GM04503 (cell line): ENCODE results near the gene SAA2.
"Not testable (repeated sequence)": the region's sequence is repeated elsewhere in the genome, so short reads cannot be mapped to it uniquely, and the experiment has no call there.

Experiments used
- DNase-seq: peaks from one replicate; pipeline ENCODE4 v3.0.0-alpha.2; 2012; ENCODE audit warnings: low read depth

SAA2 gene

GRCh38 chr11:18247191-18247581 lies 1.3 kb downstream of the SAA2 start:
- not testable (repeated sequence) for DNase-seq

DNA sequence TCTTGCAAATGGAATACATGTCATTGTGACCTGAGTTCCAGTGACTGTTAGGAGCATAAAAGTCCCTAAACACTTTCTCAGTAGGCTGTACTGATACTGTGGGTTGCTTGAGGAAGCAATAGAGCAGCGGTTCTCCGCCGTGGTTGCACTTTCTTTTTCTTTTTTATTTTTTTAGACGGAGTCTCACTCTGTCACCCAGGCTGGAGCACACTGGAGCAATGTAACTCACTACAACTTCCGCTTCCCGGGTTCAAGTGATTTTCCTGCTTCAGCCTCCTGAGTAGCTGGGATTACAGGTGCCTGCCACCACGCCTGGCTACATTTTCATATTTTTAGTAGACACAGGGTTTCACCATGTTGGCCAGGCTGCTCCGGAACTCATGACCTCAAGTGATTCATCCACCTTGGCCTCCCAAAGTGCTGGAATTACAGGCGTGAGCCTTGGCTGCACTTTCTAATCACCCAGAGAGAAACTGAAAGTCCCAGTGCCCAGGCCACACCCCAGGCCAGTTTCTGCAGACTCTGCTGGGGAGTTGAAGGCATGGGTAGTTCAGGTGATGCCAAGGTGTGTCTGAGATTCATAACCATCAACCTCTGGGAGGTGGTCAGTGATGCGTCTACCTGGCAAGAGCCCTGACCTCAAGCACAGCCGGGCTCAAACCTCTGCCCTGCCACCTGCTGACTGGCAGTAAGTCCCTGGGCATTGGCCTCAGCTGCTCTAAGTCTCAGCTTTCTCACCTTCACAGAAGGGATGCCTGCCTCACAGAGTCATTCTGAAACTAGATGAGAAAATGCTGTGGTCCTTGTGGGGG lies 1.9 kb downstream of the SAA2 start:
- not testable (repeated sequence) for DNase-seq

DNA sequence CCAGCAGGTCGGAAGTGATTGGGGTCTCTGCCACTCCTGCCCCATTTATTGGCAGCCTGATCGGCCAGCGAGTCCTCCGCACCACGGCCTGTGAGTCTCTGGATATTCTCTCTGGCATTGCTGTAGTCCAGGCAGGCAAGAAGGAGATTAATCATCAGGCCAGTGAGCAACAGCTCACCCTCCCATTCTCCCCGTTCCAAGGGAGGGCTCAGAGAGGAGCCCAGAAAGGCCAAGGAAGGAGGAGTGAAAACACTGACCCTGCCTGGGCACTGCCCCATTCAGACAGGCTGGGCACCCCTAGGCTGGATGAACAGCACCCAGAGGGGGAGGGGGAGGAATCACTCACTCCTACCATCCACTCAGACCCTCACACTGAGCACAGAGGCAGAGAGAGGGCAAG lies 3.1 kb downstream of the SAA2 start:
- no peak for DNase-seq

DNA sequence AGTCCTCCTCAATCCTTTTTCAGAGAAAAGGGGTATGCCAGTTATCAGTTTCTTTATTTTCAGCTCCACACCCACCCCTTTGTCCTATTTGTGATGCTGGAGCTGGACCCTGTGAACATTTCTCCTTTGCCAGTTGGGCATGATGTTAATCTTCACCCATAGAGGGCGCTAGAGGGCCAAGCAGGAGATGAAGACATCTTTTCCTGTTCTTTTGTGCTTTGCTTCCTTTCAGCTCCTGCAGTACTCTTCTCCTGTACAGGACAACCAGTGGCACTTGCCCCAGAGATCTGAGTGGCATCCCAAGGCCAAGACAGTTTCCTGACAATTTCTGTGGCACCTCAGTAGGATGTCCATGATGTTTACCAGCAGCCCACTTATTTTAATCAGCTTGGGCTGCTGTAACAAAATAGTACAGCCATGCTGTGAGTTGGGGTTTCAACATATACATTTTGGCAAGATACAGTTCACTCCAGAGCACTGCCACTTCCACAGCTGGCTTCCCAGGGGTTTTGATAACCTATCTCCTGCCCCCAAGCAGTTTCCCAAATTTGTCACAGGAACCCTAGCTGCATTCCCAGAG lies 4.6 kb downstream of the SAA2 start:
- peak; percentile 11 for DNase-seq

- DNase-seq = no peak
Observed at GRCh38 chr11:18239655-18240054, 8.8 kb downstream of the SAA2 start.

GRCh38 chr11:18236664-18237356 lies 11.7 kb downstream of the SAA2 start, which contains the start of gene SAA4:
SAA4 (minus strand) TSS chr11:18236802; CDS start chr11:18235926, 876 bp downstream.
- DNase-seq = no peak

GRCh38 chr11:18235394-18236334 lies 12.8 kb downstream of the SAA2 start:
- no peak for DNase-seq

DNA sequence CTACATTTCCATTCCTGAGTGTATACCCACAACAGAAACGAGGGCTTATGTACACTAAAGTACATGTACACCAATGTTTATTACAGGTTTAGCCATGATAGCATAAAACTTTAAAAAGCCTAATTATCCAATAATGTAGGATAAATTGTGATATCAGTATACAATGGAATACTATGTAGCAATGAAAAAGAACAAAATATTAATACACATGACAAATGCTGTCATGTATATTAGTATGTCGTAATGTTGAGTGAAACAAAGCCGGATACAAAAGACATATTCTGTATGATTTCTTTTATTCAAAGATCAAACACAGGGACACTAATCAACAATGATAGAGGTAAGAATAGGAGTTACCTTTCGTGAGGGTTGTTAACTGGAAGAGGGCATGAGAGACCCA lies 14.6 kb downstream of the SAA2 start:
- no peak for DNase-seq

- no peak for DNase-seq
Observed at GRCh38 chr11:18230859-18231258, 17.6 kb downstream of the SAA2 start.

DNA sequence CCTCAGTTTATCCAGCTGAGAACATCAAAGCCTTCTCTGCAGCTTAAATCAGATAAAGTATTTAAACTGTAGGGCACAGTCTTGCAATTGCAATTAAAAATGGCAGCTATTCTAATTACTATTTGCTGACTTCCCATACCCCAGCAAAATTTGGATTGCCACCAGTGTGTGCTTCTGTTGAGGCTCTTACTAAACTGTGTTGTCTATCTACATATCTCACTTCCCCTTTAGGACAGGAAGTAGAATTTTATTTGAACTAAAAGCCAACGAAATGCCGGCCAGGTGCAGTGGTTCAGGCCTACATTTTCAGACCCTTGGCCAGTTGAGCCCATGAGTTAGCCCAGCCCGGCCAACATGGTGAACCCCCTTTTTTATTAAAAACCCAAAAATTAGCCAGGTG lies 19.0 kb downstream of the SAA2 start:
- no peak for DNase-seq

DNA sequence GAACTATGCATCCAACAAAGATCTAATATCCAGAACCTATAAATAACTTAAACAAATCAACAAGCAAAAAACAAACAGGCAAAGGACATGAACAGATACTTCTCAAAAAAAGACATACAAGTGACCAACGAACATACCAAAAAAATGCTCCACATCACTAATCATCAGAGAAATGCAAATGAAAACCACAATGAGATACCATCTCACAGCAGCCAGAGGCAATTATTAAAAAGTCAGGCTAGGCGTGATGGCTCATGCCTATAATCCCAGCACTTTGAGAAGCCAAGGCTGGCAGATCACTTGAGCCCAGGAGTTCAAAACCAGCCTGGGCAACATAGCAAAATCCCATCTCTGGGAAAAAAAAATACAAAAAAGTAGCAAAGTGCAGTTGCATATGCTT lies 22.6 kb downstream of the SAA2 start:
- DNase-seq = no peak

- DNase-seq = no peak
Observed at GRCh38 chr11:18223591-18224387, 24.7 kb downstream of the SAA2 start.

DNA sequence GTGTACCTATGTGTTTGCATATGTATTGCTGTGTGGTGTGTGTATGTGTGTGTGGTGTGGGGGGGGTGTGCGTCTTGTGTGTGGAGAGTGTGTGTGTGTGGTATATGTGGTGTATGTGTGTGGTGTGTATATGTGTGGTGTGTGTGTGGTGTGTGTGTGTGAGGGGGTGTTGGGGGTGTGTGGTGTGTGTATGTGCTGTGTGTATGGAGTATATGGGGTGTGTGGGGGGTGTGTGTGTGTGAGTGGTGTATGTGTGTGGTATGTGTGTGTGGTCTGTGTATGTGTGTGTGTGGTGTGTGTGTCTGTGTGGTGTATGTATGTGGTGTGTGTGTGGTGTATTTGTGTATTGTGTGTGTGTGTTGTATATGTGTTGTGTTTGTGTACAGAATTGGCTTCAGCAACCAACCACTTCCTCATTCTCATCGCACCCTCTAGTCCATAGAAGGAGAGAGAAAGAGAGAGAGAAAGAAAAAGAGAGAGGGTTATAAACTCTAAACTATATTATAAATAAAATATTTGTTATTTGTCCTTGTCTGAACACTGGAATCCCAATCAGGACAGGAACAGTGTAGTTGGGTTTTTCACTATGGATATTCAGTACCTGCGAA lies 25.6 kb downstream of the SAA2 start:
- no peak for DNase-seq

DNA sequence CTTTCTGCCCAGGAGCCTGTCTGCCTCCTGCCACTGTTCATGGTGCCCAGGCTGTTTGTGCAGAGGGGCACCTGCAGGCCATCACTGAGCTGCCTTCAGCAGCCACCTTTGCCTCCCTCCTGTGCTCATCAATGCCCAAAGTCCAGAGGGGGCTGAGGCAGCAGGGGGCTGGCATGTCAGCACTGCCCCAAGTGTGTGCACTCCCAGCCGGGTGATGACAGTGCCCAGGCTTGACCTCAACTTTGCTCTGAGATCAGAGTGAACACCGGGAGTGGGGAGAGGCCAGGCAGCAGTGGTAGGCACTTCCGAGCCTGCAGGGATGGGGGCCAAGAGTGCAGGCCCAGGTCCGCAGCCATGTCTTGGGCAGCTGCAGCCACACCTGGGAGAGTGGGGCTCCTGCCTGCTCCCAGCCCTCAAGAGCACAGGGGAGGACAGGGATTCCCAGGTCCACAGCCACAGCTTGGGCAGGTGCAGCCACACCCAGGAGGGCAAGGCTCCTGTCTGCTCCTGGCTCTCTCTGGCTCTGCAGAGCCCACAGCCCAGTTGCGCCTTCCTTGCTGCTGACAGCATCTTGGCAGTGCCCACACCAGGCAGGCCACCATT lies 27.1 kb downstream of the SAA2 start:
- no peak for DNase-seq

GRCh38 chr11:18209058-18209457 lies 39.4 kb downstream of the SAA2 start:
- DNase-seq = no peak

DNA sequence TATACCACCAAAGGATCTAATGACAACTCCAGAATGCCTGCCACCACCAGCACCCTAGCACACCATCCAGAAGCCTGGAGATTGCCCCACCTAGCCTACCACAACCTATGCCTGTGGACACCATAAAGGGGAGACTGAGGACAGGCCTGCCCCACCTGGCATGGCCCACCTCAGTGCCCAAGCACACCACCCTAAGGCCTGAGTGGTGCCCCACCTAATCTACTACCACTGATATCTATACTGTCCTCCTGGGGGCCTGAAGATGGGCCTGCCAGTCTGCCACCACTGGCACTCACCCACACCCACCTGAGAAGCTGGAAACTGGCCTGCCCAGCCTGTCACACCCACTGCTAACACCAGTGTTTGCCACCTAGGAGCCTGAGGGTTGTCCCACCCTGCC lies 43.7 kb downstream of the SAA2 start:
- no peak for DNase-seq

GRCh38 chr11:18204220-18204619 lies 44.2 kb downstream of the SAA2 start:
- DNase-seq = no peak

- no peak for DNase-seq
Observed at GRCh38 chr11:18203723-18204122, 44.7 kb downstream of the SAA2 start.

DNA sequence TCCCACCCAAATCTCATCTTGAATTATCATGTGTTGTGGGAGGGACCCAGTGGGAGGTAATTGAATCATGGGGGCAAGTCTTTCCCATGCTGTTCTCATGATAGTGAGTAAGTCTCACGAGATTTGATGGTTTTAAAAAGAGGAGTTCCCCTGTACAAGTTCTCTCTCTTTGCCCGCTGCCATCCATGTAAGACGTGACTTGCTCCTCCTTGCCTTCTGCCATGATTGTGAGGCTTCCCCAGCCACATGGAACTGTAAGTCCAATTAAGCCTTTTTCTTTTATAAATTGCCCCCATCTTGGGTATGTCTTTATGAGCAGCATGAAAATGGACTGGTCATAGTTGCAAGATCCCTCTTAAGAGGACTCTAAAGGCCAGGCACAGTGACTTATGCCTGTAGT lies 50.7 kb downstream of the SAA2 start:
- DNase-seq = not testable (repeated sequence)

DNA sequence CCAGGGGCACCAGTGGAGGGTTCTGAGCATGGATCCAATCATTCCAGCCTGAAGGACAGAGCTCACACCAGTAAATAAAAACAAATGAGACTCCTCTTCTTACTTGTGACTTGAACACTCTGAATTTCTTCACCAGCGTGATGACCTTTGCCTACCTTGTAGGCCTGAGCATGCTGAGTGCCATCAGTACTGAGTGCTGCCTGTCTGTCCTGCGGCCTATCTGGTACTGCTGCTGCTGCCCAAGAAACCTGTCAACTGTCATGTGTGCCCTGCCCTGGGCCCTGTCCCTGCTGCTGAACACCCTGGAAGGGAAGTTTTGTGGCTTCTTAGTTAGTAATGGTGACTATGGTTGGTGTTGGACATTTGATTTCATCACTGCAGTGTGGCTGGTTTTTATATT lies 51.9 kb downstream of the SAA2 start:
- no peak for DNase-seq
